Muscle of leg (tissue), 11 donors: ENCODE results near the gene FLT3. TPM values are rescaled to one million over a fixed set of nuclear protein-coding genes. Genes with fewer than 3 reads are reported as not detected.

Experiments used
- DNase-seq: peaks from one replicate; pipeline ENCODE4 v3.0.0; 2013
- H3K27ac ChIP-seq: one replicate; pipeline ENCODE4 v1.5.1; 2013; ENCODE audit warnings: mild to moderate bottlenecking, low read length, control low read depth
- H3K27me3 ChIP-seq: one replicate; pipeline ENCODE4 v1.6.1; 2013; ENCODE audit warnings: low read length; ENCODE audit not compliant: control insufficient read depth, insufficient read depth
- H3K36me3 ChIP-seq: one replicate; pipeline ENCODE4 v1.6.1; 2013; ENCODE audit warnings: low read length; ENCODE audit not compliant: control insufficient read depth, insufficient read depth
- H3K4me1 ChIP-seq: one replicate; pipeline ENCODE4 v1.6.1; 2013; ENCODE audit warnings: low read length; ENCODE audit not compliant: control insufficient read depth, insufficient read depth
- H3K4me3 ChIP-seq: one replicate; pipeline ENCODE4 v1.5.1; 2013; ENCODE audit warnings: low read length, control low read depth
- H3K9me3 ChIP-seq: replicated peaks from 2 replicates; pipeline ENCODE4 v1.6.1; 2013; ENCODE audit warnings: low read depth, low read length; ENCODE audit not compliant: control insufficient read depth
- WGBS: methylation state at CpG from one replicate; pipeline ENCODE4 v1.1.5; 2013; ENCODE audit warnings: missing lambda C conversion rate; ENCODE audit not compliant: insufficient coverage; 5-methylcytosine and 5-hydroxymethylcytosine counted together
- polyA plus RNA-seq, 8 donors: library from polyadenylated mRNA; unstranded; fragments of 120-200 nt; gene quantifications; one replicate each; pipeline versions ENCODE4 v1.2.1 to v1.2.3, GENCODE V29; 2013; ENCODE audit warnings: inconsistent platforms in 1 of 8, low replicate concordance in 1 of 8; ENCODE audit not compliant: insufficient read length in 8 of 8, insufficient read depth in 1 of 8
- total RNA-seq: library from RNA; stranded (reverse); fragments of 120-200 nt; gene quantifications from one replicate; pipeline ENCODE4 v1.2.4, GENCODE V29; 2013

Gene FLT3
- total and polyA plus RNA-seq, 9 donors, result 0.08 to 0.32 (median 0.16) TPM

DNA sequence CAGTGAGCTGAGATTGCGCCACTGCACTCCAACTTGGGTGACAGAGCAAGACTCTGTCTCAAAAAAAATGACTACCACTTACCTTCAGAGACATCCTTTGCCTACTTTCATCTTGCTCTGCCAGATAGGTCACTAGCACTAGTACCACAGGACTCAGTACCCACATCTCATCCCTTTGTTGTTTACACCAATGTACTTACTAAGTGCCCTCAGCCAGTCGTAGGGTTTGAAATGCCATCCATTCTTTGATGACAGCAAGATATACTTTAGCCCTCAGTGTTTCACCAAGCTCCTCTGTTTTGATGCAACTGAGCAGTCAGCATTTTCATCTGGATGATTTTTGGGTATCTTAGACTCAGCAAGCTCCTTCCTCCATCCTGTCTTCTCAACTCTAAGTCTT is 118.0 kb downstream of the FLT3 start:
- H3K4me3 ChIP-seq, result no peak overlapping the region
- no peaks in the 10 kb centered on the region for H3K9me3 ChIP-seq
- DNase-seq, result no peak
- no peak overlapping the region for H3K27ac ChIP-seq
- no peaks in the 10 kb centered on the region for H3K4me1 ChIP-seq
- peaks cover 75% of the 10 kb centered on the region for H3K27me3 ChIP-seq
- H3K36me3 ChIP-seq, result no peaks in the 10 kb centered on the region
- 50% methylated on average over 2 of the region's 2 CpGs for WGBS

DNA sequence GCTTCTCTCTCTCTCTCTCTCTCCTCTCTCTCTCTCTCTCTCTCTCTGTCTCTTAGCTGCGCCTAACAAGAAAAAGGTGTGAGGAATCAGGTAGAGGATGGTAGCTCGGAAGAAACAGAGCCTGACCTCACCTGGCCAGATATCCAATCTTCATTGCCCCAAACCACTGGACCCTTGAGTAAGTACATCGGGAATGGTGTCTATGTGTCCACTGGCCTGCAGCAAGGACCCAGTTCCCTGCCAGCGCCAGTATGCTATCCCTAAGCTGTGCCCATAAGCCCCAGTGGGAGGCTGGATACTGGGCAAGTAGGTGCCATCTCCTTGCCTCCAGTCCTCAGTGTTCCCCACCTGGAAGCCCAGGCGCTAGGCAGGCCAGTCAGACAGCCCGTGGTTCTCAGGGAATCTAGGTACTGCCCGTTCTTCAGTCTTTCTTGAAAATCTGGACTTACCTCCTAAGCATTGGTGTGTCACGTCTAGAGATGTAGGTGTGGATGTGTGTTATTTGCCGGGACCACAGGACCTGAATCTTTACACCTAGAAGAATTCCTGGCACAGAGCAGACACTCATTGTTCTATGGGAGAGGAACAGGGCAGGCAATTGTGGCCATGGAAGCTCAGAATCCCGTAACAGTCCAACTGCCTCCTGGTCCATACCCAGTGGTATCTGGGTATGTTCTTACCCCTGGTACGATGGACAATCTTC is 119.2 kb downstream of the FLT3 start:
- H3K27ac ChIP-seq, result no peak overlapping the region
- H3K4me3 ChIP-seq, result no peak overlapping the region
- 20% methylated on average over 5 of the region's 11 CpGs for WGBS
- no peaks in the 10 kb centered on the region for H3K36me3 ChIP-seq
- no peak for DNase-seq
- no peaks in the 10 kb centered on the region for H3K9me3 ChIP-seq
- H3K4me1 ChIP-seq, result no peaks in the 10 kb centered on the region
- H3K27me3 ChIP-seq, result peaks cover 81% of the 10 kb centered on the region

DNA sequence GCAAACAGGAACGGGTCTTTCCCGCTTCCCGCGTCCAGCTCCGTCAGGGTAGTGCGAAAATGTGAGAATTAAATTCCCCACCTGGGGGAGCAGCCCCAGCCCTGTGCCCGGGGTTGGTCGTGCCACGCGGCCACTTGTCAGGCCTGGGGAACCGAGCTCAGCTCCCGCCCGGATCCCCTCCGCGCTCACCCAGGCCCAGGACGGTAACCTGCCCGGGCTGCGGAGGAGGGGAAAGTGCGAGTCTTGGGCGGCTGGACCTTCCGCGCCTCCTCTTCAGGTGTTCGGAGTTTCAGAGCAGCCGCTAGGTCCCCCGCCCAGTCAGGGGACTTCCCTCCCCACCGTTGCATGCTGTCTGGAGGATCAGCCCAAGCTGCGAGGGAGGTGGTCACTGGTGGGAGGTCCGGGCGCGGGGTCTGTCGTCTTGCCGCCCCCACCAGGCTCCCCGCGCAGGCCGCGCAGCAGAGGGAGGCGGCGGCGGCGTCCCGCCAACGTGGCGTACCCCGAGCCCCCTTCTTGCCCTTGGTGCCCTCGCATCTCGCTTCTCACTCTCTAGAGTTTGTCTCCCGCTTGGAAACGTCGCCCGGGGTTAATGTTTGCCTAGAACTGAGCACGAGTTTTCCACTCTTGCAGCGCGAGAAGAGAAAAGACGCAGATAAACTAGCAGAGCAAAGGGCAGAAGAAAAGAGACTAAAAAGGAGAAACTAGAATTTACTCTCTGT is 119.9 kb downstream of the FLT3 start:
- Histone ChIP-seq H3K27ac (no peak overlapping the region), H3K27me3 (peaks cover 84% of the 10 kb centered on the region), H3K4me1 (no peaks in the 10 kb centered on the region), H3K4me3 (no peak overlapping the region), H3K36me3 (no peaks in the 10 kb centered on the region), H3K9me3 (no peaks in the 10 kb centered on the region)
- DNase-seq, result no peak
- WGBS, result under 1% methylated on average over 32 of the region's 54 CpGs

DNA sequence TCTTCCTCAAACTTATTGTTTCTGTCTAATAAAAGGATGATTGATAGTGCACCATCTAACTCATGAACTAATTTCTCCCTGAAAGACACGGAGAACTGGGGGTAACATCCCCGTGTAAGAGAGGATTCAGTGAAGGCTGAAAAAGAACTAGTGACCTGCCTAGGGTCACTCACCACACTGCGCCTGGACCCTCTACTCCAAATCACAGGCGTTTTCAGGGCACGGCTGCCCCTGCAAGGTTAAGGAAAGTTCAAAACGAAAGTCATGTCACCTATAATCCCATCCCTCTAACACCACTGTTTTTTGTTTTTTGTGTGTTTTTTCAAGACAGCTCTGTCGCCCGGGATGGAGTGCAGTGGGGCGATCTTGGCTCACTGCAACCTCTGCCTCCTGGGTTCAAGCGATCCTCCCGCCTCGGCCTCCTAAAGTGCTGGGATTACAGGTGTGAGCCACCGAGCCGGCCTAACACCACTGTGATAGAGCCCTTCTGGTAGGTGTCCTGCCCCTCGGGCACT is 120.6 kb downstream of the FLT3 start:
- Histone ChIP-seq H3K36me3 (no peaks in the 10 kb centered on the region), H3K4me3 (no peak overlapping the region), H3K9me3 (no peaks in the 10 kb centered on the region), H3K4me1 (no peaks in the 10 kb centered on the region), H3K27ac (no peak overlapping the region), H3K27me3 (peaks cover 90% of the 10 kb centered on the region)
- no peak for DNase-seq
- 6% methylated on average over 11 of the region's 15 CpGs for WGBS

DNA sequence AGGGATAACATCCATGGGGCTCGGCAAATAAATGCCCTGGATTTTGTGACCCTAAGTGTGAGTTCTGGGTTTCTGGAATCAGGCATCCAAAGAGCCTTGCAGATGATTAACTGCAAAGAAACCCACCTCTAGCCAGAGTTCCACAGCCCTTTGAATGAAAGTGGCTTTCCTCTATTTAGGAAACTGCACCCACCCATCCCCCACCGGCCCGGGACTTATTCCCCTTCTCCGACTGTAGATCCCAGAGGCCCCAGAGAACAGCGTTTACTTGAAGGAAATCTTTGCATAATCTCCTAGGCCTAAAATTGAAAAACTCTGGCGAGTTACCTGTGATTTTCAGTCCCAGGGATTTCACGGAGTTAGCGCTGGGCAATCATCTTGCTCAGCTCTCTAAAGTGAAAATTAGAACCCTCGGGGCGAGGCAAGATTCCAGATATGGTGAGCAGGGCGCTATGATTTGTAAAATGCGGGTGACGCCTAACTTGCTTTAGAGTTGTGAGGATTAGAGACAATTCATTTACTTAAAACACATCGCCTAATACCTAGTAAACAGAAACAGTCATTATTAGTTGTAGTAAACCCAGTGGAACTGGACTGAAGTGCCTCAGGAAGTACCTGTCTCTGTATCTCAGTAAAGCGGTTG is 121.3 kb downstream of the FLT3 start:
- Histone ChIP-seq H3K4me3 (no peak overlapping the region), H3K36me3 (no peaks in the 10 kb centered on the region), H3K27ac (no peak overlapping the region), H3K4me1 (no peaks in the 10 kb centered on the region), H3K9me3 (no peaks in the 10 kb centered on the region), H3K27me3 (peaks cover 97% of the 10 kb centered on the region)
- DNase-seq, result no peak
- WGBS, result 8% methylated on average over 9 of the region's 15 CpGs

DNA sequence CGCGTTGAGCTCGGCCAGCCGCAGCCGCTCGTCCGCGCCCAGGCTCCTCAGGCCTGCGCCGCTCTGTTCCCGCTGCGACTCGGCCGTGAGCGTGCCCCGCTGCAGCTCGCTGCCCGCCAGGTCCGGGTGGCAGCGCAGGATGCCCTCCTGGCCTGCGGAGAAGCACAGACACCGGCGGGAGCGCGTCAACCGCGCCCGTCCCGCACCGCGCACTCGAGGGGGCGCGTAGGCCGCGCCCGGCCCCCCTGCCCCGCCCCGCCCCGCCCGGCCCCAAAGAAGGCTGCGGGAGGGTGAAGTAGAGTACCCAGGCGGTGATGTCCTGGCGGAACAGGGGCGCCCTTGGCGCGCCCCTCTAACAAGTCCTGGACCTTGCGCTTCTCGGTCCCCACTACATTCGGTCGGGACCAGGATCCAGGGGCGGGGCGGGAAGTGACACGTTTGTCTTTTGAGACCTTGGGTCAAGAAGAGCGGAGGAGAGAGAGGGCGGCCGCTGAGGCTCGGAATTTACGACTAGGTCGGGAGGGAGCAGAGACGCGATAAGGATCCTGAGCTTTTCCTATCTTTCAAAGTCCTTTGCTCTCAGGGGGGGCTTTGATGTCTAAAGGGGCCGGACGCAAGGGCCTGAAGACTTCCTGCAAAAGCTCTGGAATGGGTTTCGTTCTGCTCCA is 121.9 kb downstream of the FLT3 start:
- H3K27me3 ChIP-seq, result peaks cover 99% of the 10 kb centered on the region
- H3K4me3 ChIP-seq, result no peak overlapping the region
- H3K27ac ChIP-seq, result no peak overlapping the region
- under 1% methylated on average over 49 of the region's 65 CpGs for WGBS
- no peaks in the 10 kb centered on the region for H3K36me3 ChIP-seq
- no peaks in the 10 kb centered on the region for H3K9me3 ChIP-seq
- no peaks in the 10 kb centered on the region for H3K4me1 ChIP-seq
- DNase-seq, result no peak

DNA sequence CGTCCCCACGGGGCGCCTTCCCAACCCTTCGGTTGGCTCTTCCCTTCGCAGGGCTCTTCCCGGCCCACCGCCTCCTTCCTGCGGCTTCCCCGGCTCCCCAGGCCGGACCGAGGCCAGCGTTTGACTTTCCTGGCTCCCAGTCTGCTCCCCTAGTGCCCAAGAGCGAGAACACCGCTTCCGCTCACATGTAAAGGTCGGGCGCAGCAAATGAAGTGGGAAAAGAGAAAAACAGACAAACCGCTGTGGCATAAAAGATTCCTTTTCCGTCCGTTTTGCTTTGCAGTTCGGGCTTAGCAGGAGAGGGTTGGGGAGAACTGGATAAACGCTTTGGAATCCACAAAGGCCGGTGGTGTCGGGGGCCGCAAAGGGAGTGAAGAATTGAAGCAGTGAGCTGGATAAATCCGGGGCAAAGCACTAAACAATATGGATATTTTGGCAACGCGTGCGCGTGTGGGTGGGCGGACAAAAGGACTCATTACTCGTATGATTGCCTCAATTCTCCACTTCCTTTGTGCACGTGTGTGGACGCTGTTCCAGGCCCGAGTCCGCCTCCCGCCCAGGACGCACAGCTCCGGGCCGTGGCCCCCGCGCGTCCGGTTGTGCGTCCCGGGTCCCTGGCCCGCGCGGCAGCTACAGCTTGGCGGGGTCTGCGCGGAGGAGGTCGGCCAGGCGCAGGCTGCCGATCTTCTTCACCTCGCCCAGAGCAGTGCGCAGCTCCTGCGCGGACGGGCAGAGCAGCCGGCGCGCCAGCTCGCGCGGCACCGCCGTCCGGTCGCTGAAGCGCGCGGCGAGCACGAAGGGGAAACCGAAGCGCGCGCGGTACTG is 122.7 kb downstream of the FLT3 start:
- peaks cover 98% of the 10 kb centered on the region for H3K27me3 ChIP-seq
- no peaks in the 10 kb centered on the region for H3K36me3 ChIP-seq
- WGBS, result under 1% methylated on average over 80 of the region's 80 CpGs
- no peak overlapping the region for H3K4me3 ChIP-seq
- no peak for DNase-seq
- no peaks in the 10 kb centered on the region for H3K9me3 ChIP-seq
- H3K4me1 ChIP-seq, result no peaks in the 10 kb centered on the region
- H3K27ac ChIP-seq, result no peak overlapping the region

DNA sequence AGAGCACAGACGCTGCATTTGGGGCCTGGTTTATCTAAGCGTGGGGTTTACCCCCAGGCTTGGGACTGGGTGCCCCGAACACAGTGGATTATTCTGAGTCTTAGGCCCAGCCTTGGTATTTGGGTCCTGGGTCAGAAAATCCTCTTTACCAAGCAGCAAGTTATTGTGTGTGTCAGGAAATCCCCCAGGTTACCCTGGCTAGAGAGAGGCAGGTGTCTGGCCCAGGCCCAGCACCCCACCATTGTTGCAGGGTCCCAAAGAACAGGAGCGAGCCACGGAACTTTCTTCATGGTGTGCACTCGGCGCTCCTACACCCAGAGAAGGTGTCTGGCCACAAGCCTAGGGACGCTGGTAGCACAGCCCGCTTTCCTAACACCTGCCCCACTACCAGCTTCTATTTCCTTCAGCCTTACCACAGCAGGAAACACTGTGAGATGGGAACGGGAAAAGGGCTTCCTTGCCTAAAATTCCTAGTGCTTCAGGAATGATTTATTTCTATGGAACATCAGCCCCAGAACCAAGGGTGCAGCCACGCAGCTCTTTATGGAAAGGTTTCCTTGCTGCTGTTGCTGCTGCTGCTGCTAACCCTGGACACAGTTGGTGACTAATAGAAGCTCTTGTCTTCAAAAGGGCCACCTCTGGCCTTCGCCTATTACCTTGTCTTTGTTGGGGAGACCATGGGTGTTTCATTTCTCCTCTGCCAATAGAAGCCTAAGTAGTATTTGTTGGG is 123.8 kb downstream of the FLT3 start:
- H3K27ac ChIP-seq, result no peak overlapping the region
- DNase-seq, result no peak
- no peak overlapping the region for H3K4me3 ChIP-seq
- no peaks in the 10 kb centered on the region for H3K4me1 ChIP-seq
- no peaks in the 10 kb centered on the region for H3K9me3 ChIP-seq
- WGBS, result no CpG with 5 or more reads among the region's 12 CpGs
- no peaks in the 10 kb centered on the region for H3K36me3 ChIP-seq
- H3K27me3 ChIP-seq, result peaks cover 98% of the 10 kb centered on the region
